H1 (cell line): ENCODE data around the gene SCAPER.

ENCODE experiments used
- BCL11A ChIP-seq, 2 experiments: IDR thresholded peaks; one replicate each; pipeline ENCODE4 v1.6.1; 2011; ENCODE audit warnings: low read depth in 2 of 2, low read length in 2 of 2, mild to moderate bottlenecking in 2 of 2
- BRCA1 ChIP-seq: IDR thresholded peaks from 2 replicates; pipeline ENCODE4 v1.6.1; 2012; ENCODE audit warnings: low read depth, low read length, improper control_type of control experiment
- CHD1 ChIP-seq: IDR thresholded peaks from 2 replicates; pipeline ENCODE4 v1.6.1; 2012; ENCODE audit warnings: low read depth, low read length, improper control_type of control experiment
- CREB1 ChIP-seq: IDR thresholded peaks from 2 replicates; pipeline ENCODE4 v1.6.1; 2012; ENCODE audit warnings: inconsistent platforms
- CTCF ChIP-seq, 3 experiments: IDR thresholded peaks; 1 replicate in 2 of 3; 2 replicates in 1 of 3; pipeline versions ENCODE4 v1.5.1 to v1.6.1; 2011; ENCODE audit warnings: low read length in 3 of 3, mild to moderate bottlenecking in 3 of 3, inconsistent platforms in 2 of 3, low read depth in 1 of 3, moderate library complexity in 1 of 3; ENCODE audit not compliant: insufficient read depth in 1 of 3; ENCODE audit errors: control extremely low read depth in 1 of 3
- EP300 ChIP-seq, 2 experiments: IDR thresholded peaks; 1 replicate in 1 of 2; 2 replicates in 1 of 2; pipeline ENCODE4 v1.6.1; 2011 to 2012; ENCODE audit warnings: low read depth in 2 of 2, low read length in 2 of 2, mild to moderate bottlenecking in 2 of 2, borderline replicate concordance in 1 of 2, inconsistent platforms in 1 of 2, moderate library complexity in 1 of 2
- EZH2 ChIP-seq: fragments of 200-600 bp; sonication (generic); IDR thresholded peaks from 2 replicates; pipeline ENCODE4 v1.7.1; 2012; ENCODE audit warnings: low read depth, mild to moderate bottlenecking, moderate library complexity, low read length, inconsistent platforms; ENCODE audit not compliant: severe bottlenecking
- FOSL1 ChIP-seq: IDR thresholded peaks from 2 replicates; pipeline ENCODE4 v1.6.1; 2011; ENCODE audit warnings: mild to moderate bottlenecking, low read depth, low read length, moderate library complexity; ENCODE audit not compliant: insufficient read depth
- GABPA ChIP-seq: IDR thresholded peaks from 2 replicates; pipeline ENCODE4 v1.6.1; 2011; ENCODE audit warnings: mild to moderate bottlenecking, low read length, moderate library complexity, borderline replicate concordance; ENCODE audit not compliant: insufficient read depth
- JUN ChIP-seq: IDR thresholded peaks from 2 replicates; pipeline ENCODE4 v1.6.1; 2011; ENCODE audit warnings: low read depth, mild to moderate bottlenecking, improper control_type of control experiment, low read length
- POLR2A ChIP-seq, 2 experiments: IDR thresholded peaks; 1 replicate in 1 of 2; 2 replicates in 1 of 2; pipeline ENCODE4 v1.6.1; 2011; ENCODE audit warnings: low read depth in 2 of 2, low read length in 2 of 2, mild to moderate bottlenecking in 2 of 2; ENCODE audit errors: control extremely low read depth in 1 of 2
- POLR2AphosphoS5 ChIP-seq: IDR thresholded peaks from 2 replicates; pipeline ENCODE4 v1.6.1; 2011; ENCODE audit warnings: low read depth, low read length
- RXRA ChIP-seq: IDR thresholded peaks from 2 replicates; pipeline ENCODE4 v1.6.1; 2011; ENCODE audit warnings: low read depth, mild to moderate bottlenecking, low read length, moderate library complexity; ENCODE audit not compliant: insufficient read depth
- TF ChIP-seq, protein P1 (sequence below): IDR thresholded peaks from 2 replicates; pipeline ENCODE4 v1.6.1; 2012; ENCODE audit warnings: low read length, inconsistent platforms

GRCh38 chr15:76433798-76434400 lies 471.2 kb downstream of the SCAPER start:
- TF ChIP-seq FOSL1 (no peak), GABPA (no peak), CTCF (IDR thresholded peaks at IDR 0.05; ENCODE audit: control extremely low read depth in 1 of 3, insufficient read depth in 1 of 3, low read depth in 1 of 3, low read length in 3 of 3) (no peak), CREB1 (no peak), BCL11A (IDR thresholded peaks at IDR 0.05; ENCODE audit: low read depth in 2 of 2, low read length in 2 of 2) (no peak), EP300 (IDR thresholded peaks at IDR 0.05; ENCODE audit: borderline replicate concordance in 1 of 2, low read depth in 2 of 2, low read length in 2 of 2) (no peak), CHD1 (no peak), JUN (no peak), RXRA (no peak), POLR2AphosphoS5 (no peak), EZH2 (no peak), BRCA1 (no peak), POLR2A (IDR thresholded peaks at IDR 0.05; ENCODE audit: control extremely low read depth in 1 of 2, low read depth in 2 of 2, low read length in 2 of 2) (no peak)
- TF ChIP-seq, protein P1, sequence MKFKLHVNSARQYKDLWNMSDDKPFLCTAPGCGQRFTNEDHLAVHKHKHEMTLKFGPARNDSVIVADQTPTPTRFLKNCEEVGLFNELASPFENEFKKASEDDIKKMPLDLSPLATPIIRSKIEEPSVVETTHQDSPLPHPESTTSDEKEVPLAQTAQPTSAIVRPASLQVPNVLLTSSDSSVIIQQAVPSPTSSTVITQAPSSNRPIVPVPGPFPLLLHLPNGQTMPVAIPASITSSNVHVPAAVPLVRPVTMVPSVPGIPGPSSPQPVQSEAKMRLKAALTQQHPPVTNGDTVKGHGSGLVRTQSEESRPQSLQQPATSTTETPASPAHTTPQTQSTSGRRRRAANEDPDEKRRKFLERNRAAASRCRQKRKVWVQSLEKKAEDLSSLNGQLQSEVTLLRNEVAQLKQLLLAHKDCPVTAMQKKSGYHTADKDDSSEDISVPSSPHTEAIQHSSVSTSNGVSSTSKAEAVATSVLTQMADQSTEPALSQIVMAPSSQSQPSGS = no peak
